Right lobe of liver (tissue), 6 donors: ENCODE measurements around the gene RNF166. TPM values are rescaled to one million over a fixed set of nuclear protein-coding genes. Genes with fewer than 3 reads are reported as not detected.

Experiments
- ATAC-seq, 4 donors: fragments of 200-7000 bp; cut with Tn5 transposase; one replicate each; pipeline ENCODE4 v1.9.1; 2020; ENCODE audit warnings: mild to moderate bottlenecking in 4 of 4, moderate library complexity in 4 of 4
- DNase-seq, 3 donors: peaks; one replicate each; pipeline ENCODE4 v3.0.0-alpha.2; 2020
- H3K27ac ChIP-seq, 3 donors: fragments of 200-600 bp; one replicate each; pipeline ENCODE4 v1.8.0; 2022
- H3K27me3 ChIP-seq, 2 donors: fragments of 200-600 bp; one replicate each; pipeline ENCODE4 v1.8.0; 2022
- H3K36me3 ChIP-seq, 4 donors: fragments of 200-600 bp; sonication (generic) in 1 of 4; one replicate each; pipeline versions ENCODE4 v1.5.1 to v1.8.0; 2017 to 2022; ENCODE audit warnings: control low read depth in 1 of 4
- H3K4me1 ChIP-seq, 4 donors: fragments of 200-600 bp; sonication (generic) in 1 of 4; one replicate each; pipeline versions ENCODE4 v1.5.1 to v1.8.0; 2017 to 2022; ENCODE audit warnings: control low read depth in 1 of 4
- H3K4me3 ChIP-seq, 3 donors: fragments of 200-600 bp; one replicate each; pipeline ENCODE4 v1.8.0; 2022
- H3K9me3 ChIP-seq, 4 donors: fragments of 200-600 bp; sonication (generic) in 1 of 4; one replicate each; pipeline versions ENCODE4 v1.5.1 to v1.8.0; 2017 to 2022; ENCODE audit warnings: control low read depth in 1 of 4
- CTCF ChIP-seq, 4 donors: fragments of 200-600 bp in 3 of 4; fragments of 450-650 bp in 1 of 4; IDR thresholded peaks; one replicate each; pipeline versions ENCODE4 v1.5.1 to v1.8.0; 2016 to 2022; ENCODE audit warnings: antibody characterized with exemption in 4 of 4, mild to moderate bottlenecking in 2 of 4
- POLR2A ChIP-seq: fragments of 450-650 bp; IDR thresholded peaks from one replicate; pipeline ENCODE4 v1.6.1; 2017; ENCODE audit warnings: antibody characterized with exemption, mild to moderate bottlenecking
- WGBS: methylation state at CpG from one replicate; pipeline ENCODE4 v1.1.6; 2018; ENCODE audit warnings: low coverage, low lambda C conversion rate; ENCODE audit not compliant: insufficient coverage; ENCODE audit errors: missing lambda C conversion rate; 5-methylcytosine and 5-hydroxymethylcytosine counted together
- intact Hi-C, 2 donors: fragments of 100-400 bp; cut with DNase I; formaldehyde crosslinking; loops; one replicate each; pipeline versions ENCODE4 v1.11.2 to v1.14.1; 2022
- total RNA-seq, 6 experiments: library from RNA; depleted of rRNA in 2 of 6; stranded (reverse); fragments of >200 nt in 2 of 6; fragmentation: NEBNext Ultra II Directional in 3 of 6; extraction: Animal tissue kit (Norgen Biotek cat#: 25700) in 3 of 6; gene quantifications; one replicate each; pipeline versions ENCODE4 v1.1.0 to v1.2.4, GENCODE V29; 2016 to 2023
- donor health status: DM: no; HTN: yes; CAD: no.
- donor health status: DM: no; HTN: no; CAD: no.
- donor health status: DM: no; HTN: no; CAD: no.
- donor health status: DM: no; HTN: yes; CAD: no.
- donor health status: DM: no; HTN: yes; CAD: no.

The RNF166 gene
- total RNA-seq, 6 experiments from 2014 or later = 8.1 to 12.8 (median 10.0) TPM

- H3K9me3 ChIP-seq = no peaks in the 10 kb centered on the region
- WGBS = 90% methylated on average over 2 of the region's 13 CpGs
- H3K27ac ChIP-seq = no peak overlapping the region
- ATAC-seq = no peak
- no peak overlapping the region for H3K4me3 ChIP-seq
- intact Hi-C loops = no loop called here
- no peak for DNase-seq
- TF ChIP-seq CTCF (IDR thresholded peaks at IDR 0.05) = no peak
- no peak for TF ChIP-seq POLR2A
- peaks cover 0 to 34% (median 0%) of the 10 kb centered on the region in 4 donors for H3K36me3 ChIP-seq
- no peaks in the 10 kb centered on the region for H3K4me1 ChIP-seq
- no peaks in the 10 kb centered on the region for H3K27me3 ChIP-seq
Measured at GRCh38 chr16:88653101-88653500, 53.1 kb downstream of the RNF166 start.

- intact Hi-C loops = no loop called here
- TF ChIP-seq POLR2A (no peak), CTCF (IDR thresholded peaks at IDR 0.05) (no peak)
- Histone ChIP-seq H3K4me3 (no peak overlapping the region), H3K27me3 (no peaks in the 10 kb centered on the region), H3K27ac (no peak overlapping the region), H3K4me1 (no peaks in the 10 kb centered on the region), H3K9me3 (no peaks in the 10 kb centered on the region), H3K36me3 (peaks cover 0 to 31% (median 0%) of the 10 kb centered on the region in 4 donors)
- DNase-seq (no peak), ATAC-seq (no peak)
- WGBS = no CpG with 5 or more reads among the region's 8 CpGs
Measured at GRCh38 chr16:88652762-88653063, 53.5 kb downstream of the RNF166 start.

DNA sequence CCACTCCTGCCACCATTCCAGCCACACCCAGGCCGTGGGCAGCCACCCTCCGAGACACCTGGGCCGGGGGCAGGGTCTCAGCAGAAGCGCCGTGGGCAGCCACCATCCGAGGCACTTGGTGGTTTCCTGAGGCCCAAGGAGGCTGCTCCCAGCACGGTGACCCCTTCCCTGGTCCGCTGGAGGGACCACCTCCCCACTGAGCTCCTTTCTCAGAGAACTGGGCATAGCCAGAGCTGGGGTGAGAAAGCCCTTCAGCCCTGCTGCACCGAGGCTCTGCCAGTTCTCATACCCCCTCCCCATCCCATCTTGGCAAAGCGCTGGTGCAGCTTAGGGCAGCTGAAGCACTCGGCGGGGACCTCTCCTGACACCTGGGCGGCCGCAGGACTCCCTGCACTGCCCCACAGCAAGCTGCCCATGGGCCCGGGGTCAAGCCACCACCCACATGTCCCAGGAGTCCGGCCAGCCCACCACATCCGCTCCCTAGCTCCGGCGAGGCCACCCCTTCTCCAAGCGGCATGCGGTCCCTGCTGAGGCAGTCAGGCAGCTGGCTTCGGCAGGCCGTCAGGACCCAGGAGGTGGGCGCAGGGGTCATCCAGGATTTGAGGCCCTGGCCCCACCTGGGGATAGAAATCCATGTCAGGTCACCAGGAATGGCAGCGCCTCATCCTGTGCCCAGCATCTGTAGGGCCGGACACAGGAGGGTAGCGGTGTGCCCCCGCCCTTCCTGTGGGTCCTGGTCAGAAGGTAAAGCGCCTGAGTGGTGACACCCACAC, 54.0 kb downstream of the RNF166 start:
- peaks cover 0 to 31% (median 0%) of the 10 kb centered on the region in 4 donors for H3K36me3 ChIP-seq
- no CpG with 5 or more reads among the region's 29 CpGs for WGBS
- H3K9me3 ChIP-seq = no peaks in the 10 kb centered on the region
- no peak for ATAC-seq
- no peaks in the 10 kb centered on the region for H3K4me1 ChIP-seq
- no peaks in the 10 kb centered on the region for H3K27me3 ChIP-seq
- no peak for TF ChIP-seq CTCF (IDR thresholded peaks at IDR 0.05)
- TF ChIP-seq POLR2A = no peak
- peak overlapping the region; percentile 50 to 92 (median 72) for H3K27ac ChIP-seq
- DNase-seq = peak in 1 of 3 donors; percentile 60
- H3K4me3 ChIP-seq = no peak overlapping the region
- intact Hi-C loops = no loop called here

DNA sequence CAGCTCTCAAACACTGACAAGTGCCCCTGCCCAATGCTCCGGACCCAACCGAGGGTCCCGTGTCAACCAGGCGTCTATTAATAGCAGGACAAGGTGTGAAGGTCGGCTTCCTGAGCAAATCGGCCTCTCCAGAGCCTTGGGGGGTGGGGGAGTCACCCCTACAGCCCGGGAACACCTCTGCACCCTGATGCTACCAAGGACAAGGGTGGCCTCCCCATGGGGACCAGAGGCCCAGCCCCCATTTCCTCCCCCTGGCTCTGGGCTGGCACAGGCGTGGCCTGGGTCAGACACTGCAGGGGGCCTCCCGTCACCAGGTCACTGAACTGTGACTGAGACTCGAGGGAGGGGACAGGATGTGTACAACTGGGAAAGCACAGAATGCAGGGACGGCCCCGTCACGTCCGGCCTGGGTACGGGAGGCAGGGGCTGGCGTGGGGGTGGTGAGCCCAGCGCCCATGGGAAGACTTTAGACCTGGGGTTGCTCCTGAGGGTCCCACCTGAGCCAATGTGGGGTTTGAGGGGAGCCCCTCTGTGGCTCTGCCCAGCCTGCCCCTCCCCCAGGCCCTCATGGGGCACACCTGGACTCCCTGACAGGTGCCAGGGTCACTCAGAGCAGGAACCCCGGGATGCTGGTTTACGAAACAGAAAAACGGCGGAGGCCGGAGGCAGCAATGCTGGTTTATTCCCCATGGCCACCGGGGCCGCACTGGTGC, 54.8 kb downstream of the RNF166 start:
- WGBS = no CpG with 5 or more reads among the region's 24 CpGs
- Histone ChIP-seq H3K36me3 (peaks cover 0 to 31% (median 0%) of the 10 kb centered on the region in 4 donors), H3K27ac (peak overlapping the region; percentile 50 to 92 (median 72)), H3K4me3 (peak overlapping the region; percentile 55 to 63 (median 61)), H3K27me3 (no peaks in the 10 kb centered on the region), H3K9me3 (no peaks in the 10 kb centered on the region), H3K4me1 (no peaks in the 10 kb centered on the region)
- intact Hi-C loops = no loop called here
- peak; percentile 73 to 84 (median 81) for DNase-seq
- ATAC-seq = peak; percentile 66 to 77 (median 75)
- TF ChIP-seq POLR2A = no peak
- TF ChIP-seq CTCF (IDR thresholded peaks at IDR 0.05) = no peak
